Putamen (tissue), 1 donor: Measurements from ENCODE around the gene SEMA4C.

Experiments
- DNase-seq: peaks from one replicate; pipeline ENCODE4 v3.0.0-alpha.2; 2016; ENCODE audit warnings: low spot score

SEMA4C gene

GRCh38 chr2:96869822-96870625 lies at the start of gene SEMA4C:
SEMA4C (minus strand) TSS chr2:96870080; CDS start chr2:96867886, 2,194 bp downstream.
- DNase-seq, result peak; percentile 83

GRCh38 chr2:96918754-96919550 lies 49.1 kb upstream of the SEMA4C start:
- no peak for DNase-seq

GRCh38 chr2:96918092-96918753 lies 48.3 kb upstream of the SEMA4C start:
- no peak for DNase-seq

- DNase-seq, result no peak
Observed at GRCh38 chr2:96916646-96917543, 47.0 kb upstream of the SEMA4C start.

GRCh38 chr2:96916156-96916630 lies 46.3 kb upstream of the SEMA4C start:
- peak; percentile 77 for DNase-seq

- no peak for DNase-seq
Observed at GRCh38 chr2:96914332-96914731, 44.5 kb upstream of the SEMA4C start.

GRCh38 chr2:96913398-96914202 lies 43.7 kb upstream of the SEMA4C start:
- DNase-seq, result no peak

- no peak for DNase-seq
Observed at GRCh38 chr2:96913117-96913397, 43.2 kb upstream of the SEMA4C start.

GRCh38 chr2:96912346-96913116 lies 42.7 kb upstream of the SEMA4C start:
- peak; percentile 77 for DNase-seq

- DNase-seq, result no peak
Observed at GRCh38 chr2:96909611-96910021, 39.7 kb upstream of the SEMA4C start.

GRCh38 chr2:96907115-96908041 lies 37.5 kb upstream of the SEMA4C start:
- no peak for DNase-seq

- DNase-seq, result no peak
Observed at GRCh38 chr2:96906729-96907114, 36.8 kb upstream of the SEMA4C start.

GRCh38 chr2:96903815-96904214 lies 33.9 kb upstream of the SEMA4C start:
- no peak for DNase-seq

- no peak for DNase-seq
Observed at GRCh38 chr2:96903318-96903717, 33.4 kb upstream of the SEMA4C start.

- no peak for DNase-seq
Observed at GRCh38 chr2:96900237-96900636, 30.4 kb upstream of the SEMA4C start.

- DNase-seq, result no peak
Observed at GRCh38 chr2:96899413-96899741, 29.5 kb upstream of the SEMA4C start.

GRCh38 chr2:96898641-96899412 lies 28.9 kb upstream of the SEMA4C start:
- DNase-seq, result no peak

- DNase-seq, result no peak
Observed at GRCh38 chr2:96898135-96898505, 28.2 kb upstream of the SEMA4C start.
